ENCODE data around the gene MAML3.

Gene MAML3

DNA sequence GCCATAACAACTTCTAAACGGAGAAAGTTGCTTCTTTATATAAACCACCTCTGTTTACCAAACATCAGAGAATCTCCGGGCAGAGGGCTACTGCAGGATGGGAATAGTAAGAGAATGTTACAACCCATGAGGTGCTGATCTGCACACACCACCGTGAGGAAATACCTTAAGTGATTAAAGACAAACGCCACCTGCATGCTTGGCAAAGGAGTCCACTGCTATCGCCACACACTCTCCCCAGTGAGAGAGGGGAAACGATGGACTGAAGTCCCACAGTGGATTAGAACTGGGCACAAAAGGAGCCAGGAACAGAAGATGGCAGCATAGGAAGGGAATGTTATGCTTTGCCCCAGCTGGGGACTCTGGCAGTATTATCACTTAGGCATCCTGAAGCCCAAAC is 15.6 kb downstream of the MAML3 start:
- FAIRE-seq (no peak), DNase-seq (ENCODE audit: insufficient read length, low spot score) (no peak)
- TF ChIP-seq, protein P1, sequence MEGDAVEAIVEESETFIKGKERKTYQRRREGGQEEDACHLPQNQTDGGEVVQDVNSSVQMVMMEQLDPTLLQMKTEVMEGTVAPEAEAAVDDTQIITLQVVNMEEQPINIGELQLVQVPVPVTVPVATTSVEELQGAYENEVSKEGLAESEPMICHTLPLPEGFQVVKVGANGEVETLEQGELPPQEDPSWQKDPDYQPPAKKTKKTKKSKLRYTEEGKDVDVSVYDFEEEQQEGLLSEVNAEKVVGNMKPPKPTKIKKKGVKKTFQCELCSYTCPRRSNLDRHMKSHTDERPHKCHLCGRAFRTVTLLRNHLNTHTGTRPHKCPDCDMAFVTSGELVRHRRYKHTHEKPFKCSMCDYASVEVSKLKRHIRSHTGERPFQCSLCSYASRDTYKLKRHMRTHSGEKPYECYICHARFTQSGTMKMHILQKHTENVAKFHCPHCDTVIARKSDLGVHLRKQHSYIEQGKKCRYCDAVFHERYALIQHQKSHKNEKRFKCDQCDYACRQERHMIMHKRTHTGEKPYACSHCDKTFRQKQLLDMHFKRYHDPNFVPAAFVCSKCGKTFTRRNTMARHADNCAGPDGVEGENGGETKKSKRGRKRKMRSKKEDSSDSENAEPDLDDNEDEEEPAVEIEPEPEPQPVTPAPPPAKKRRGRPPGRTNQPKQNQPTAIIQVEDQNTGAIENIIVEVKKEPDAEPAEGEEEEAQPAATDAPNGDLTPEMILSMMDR (IDR thresholded peaks at IDR 0.05; ENCODE audit: insufficient read depth, missing control alignments): no peak

DNA sequence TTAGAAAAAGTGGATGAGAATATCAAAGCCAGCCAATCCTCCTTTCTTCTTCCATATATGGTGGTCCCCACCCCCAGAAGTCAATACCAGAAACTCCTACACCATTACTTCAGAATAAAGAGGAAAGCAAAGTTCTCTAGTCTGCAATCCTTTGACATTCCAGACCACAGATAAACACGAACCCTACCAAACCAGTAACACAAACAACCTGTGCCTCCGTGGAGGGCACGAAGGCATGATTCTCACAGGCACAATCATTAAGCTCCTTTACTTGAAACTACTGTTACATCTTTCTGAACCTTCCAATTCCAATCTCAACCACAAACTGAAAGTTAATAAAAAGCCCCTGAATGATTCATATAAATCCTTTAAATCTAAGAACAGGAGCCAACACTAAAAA is 16.3 kb downstream of the MAML3 start:
- TF ChIP-seq, protein P1 (IDR thresholded peaks at IDR 0.05; ENCODE audit: insufficient read depth, missing control alignments): no peak
- DNase-seq (ENCODE audit: insufficient read length, low spot score) (no peak), FAIRE-seq (no peak)

DNA sequence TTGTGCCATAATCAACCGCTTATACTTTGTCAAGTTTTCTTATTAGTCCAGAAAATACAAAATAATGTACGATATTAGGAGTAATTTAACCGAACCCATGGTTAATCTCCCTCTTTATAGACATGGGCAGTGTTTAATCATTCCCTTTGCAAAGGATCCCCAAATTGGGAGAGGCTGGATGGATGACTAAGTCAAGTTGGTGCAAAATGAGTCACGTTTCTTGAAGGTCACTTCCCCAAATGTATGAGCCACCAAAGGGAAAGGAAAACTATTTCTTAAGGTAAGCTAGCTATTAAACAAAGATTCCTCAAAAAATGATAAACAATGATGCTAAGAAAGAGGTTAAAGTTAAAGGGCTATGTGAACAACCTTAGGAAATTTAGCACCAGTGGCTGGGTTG is 17.5 kb downstream of the MAML3 start:
- FAIRE-seq (no peak), DNase-seq (ENCODE audit: insufficient read length, low spot score) (no peak)
- TF ChIP-seq, protein P1 (IDR thresholded peaks at IDR 0.05; ENCODE audit: insufficient read depth, missing control alignments): no peak

DNA sequence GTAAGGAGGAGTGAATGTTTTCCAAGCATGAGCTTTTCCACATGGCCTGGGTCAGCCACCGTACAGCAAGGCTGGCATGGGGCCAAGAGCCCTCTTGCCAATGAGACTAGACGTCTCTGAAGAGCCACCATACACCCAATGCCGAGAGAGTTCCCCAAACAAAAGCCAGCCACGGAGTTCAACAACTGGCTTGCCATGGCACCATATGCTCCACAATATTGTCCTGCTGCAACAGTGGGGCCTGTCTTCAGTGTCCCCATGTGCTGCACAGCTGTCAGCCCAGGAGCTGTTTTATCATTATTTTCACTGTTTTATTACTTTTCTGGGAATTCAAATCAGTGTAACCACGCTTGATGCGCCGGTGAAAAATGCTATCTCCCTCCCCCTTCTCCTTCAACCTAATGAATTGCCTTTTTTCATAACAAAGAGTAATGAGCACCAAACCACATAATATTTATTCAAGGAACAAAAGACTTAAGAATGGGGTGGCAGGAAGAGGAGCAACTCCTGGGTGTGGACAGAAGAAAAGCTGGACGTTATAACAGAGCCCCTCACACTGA is 18.4 kb downstream of the MAML3 start:
- no peak for FAIRE-seq
- TF ChIP-seq, protein P1 (IDR thresholded peaks at IDR 0.05; ENCODE audit: insufficient read depth, missing control alignments): no peak
- DNase-seq (ENCODE audit: insufficient read length, low spot score): no peak

DNA sequence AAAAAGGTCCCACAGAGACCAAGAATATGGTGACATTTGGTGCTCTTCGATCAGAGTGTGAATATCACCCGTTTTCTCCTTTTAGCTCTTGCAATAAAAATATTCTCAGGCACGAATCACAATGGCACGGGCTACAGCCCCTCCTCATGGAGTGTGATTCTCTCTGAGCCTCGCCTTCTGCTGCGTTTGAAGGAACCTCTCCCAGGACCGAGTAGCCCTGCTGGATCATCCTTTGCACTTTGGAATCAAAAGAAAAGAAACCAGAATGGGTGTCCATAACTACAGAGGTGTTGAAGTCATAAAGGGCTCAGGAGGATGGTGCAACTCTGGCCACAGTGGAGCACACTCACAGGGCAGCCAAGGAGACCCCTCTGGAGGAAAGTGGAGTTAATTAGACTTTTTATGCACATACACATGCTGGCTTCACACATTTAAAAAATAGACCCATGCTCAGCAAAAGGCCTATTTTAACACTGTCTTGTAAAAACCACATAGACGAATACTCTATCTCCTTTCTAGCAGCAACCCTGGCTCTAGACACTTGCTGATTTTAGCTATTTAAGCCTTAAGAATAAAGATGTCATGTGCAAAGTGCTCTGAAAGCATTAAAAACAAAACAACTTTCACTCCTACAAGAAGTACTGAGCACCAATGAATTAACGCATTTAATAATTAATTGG is 19.1 kb downstream of the MAML3 start:
- TF ChIP-seq, protein P1 (IDR thresholded peaks at IDR 0.05; ENCODE audit: insufficient read depth, missing control alignments): no peak
- DNase-seq (ENCODE audit: insufficient read length, low spot score) (no peak), FAIRE-seq (no peak)

DNA sequence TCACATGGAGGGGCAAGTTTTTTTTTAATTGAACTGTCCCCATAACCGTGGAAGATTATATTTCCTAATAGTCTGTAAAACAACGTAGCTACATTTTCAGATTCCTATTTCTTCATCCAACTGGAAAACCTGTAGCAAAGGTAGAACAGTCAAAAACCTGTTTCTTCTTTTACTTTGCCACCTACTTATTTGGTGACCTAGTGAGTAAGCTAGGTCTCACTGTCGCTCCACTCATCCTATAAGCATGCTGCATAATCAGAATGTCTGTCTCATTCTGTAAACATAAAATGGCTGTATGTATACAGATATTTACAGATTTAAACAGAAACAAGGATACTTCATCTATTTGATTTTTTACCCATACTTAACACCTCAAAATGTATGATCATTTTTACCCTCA is 20.4 kb downstream of the MAML3 start:
- FAIRE-seq: no peak
- no peak for DNase-seq (ENCODE audit: insufficient read length, low spot score)
- TF ChIP-seq, protein P1 (IDR thresholded peaks at IDR 0.05; ENCODE audit: insufficient read depth, missing control alignments): no peak

DNA sequence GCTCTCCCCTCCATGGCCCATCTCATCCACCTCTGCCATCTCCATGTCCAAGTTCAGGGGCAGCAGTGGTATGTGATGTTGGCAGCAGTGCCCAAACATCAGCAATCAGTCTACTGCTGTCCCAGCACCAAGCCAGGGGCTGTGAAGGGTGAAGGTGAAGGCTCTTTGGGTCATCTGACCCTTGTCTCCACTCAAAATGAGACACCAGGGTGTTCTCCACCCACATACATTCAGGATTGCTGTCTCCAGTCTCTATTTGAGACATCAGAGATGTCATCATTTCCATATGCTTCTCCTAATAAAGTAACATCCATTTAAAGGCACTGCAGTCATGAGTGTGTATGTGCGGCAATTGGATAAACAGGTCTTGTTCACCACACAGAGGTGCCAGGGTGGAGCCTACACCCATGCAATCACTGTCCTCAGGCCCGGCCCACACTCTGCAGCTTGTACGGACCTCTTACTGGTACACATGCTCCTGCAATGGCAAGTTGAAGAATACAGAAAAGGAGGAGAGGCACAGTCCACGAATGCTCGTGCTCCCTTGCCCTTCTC is 22.2 kb downstream of the MAML3 start:
- FAIRE-seq (no peak), DNase-seq (ENCODE audit: insufficient read length, low spot score) (no peak)
- TF ChIP-seq, protein P1 (IDR thresholded peaks at IDR 0.05; ENCODE audit: insufficient read depth, missing control alignments): no peak
